ENCODE measurements around the gene SNX30.
A peak's percentile ranks its signal among the peaks of the same experiment; 100 is the strongest.

Gene SNX30

GRCh38 chr9:112783551-112783954 lies 33.0 kb downstream of the SNX30 start:
- DNase-seq (ENCODE audit: low spot score), result no peak

- DNase-seq (ENCODE audit: low spot score), result no peak
These were observed 33.6 kb downstream of the SNX30 start for GRCh38 chr9:112784020-112784785.

- DNase-seq (ENCODE audit: low spot score), result no peak
These were observed 35.4 kb downstream of the SNX30 start for GRCh38 chr9:112785986-112786385.

GRCh38 chr9:112786829-112787520 lies 36.4 kb downstream of the SNX30 start:
- no peak for DNase-seq (ENCODE audit: low spot score)

GRCh38 chr9:112787978-112788377 lies 37.4 kb downstream of the SNX30 start:
- DNase-seq (ENCODE audit: low spot score), result no peak

GRCh38 chr9:112789473-112789872 lies 38.9 kb downstream of the SNX30 start:
- no peak for DNase-seq (ENCODE audit: low spot score)

- DNase-seq (ENCODE audit: low spot score), result no peak
These were observed 39.6 kb downstream of the SNX30 start for GRCh38 chr9:112789891-112790774.

GRCh38 chr9:112792670-112793069 lies 42.1 kb downstream of the SNX30 start:
- no peak for DNase-seq (ENCODE audit: low spot score)

GRCh38 chr9:112793213-112793810 lies 42.8 kb downstream of the SNX30 start:
- DNase-seq (ENCODE audit: low spot score), result peak; percentile 69

GRCh38 chr9:112794731-112795130 lies 44.2 kb downstream of the SNX30 start:
- no peak for DNase-seq (ENCODE audit: low spot score)

- no peak for DNase-seq (ENCODE audit: low spot score)
These were observed 45.4 kb downstream of the SNX30 start for GRCh38 chr9:112795921-112796320.

- no peak for DNase-seq (ENCODE audit: low spot score)
These were observed 45.9 kb downstream of the SNX30 start for GRCh38 chr9:112796485-112796884.

GRCh38 chr9:112809351-112809848 lies 58.8 kb downstream of the SNX30 start:
- no peak for DNase-seq (ENCODE audit: low spot score)

- DNase-seq (ENCODE audit: low spot score), result no peak
These were observed 59.3 kb downstream of the SNX30 start for GRCh38 chr9:112809906-112810305.

- no peak for DNase-seq (ENCODE audit: low spot score)
These were observed 60.3 kb downstream of the SNX30 start for GRCh38 chr9:112810696-112811490.

GRCh38 chr9:112811518-112811917 lies 61.0 kb downstream of the SNX30 start:
- no peak for DNase-seq (ENCODE audit: low spot score)

GRCh38 chr9:112815868-112816267 lies 65.3 kb downstream of the SNX30 start:
- no peak for DNase-seq (ENCODE audit: low spot score)

GRCh38 chr9:112817860-112818203 lies 67.3 kb downstream of the SNX30 start:
- no peak for DNase-seq (ENCODE audit: low spot score)

- DNase-seq (ENCODE audit: low spot score), result peak; percentile 23
These were observed 69.3 kb downstream of the SNX30 start for GRCh38 chr9:112819635-112820496.

- DNase-seq (ENCODE audit: low spot score), result no peak
These were observed 70.3 kb downstream of the SNX30 start for GRCh38 chr9:112820881-112821280.
